Subcutaneous adipose tissue (tissue), 4 donors: ENCODE results near the gene KIDINS220. TPM values are rescaled to one million over a fixed set of nuclear protein-coding genes. Genes with fewer than 3 reads are reported as not detected.

Experiments used
- total RNA-seq, 4 donors: library from RNA; depleted of rRNA; stranded (reverse); fragments of >200 nt; gene quantifications; one replicate each; pipeline ENCODE4 v1.1.0, GENCODE V29; 2016
- TF ChIP-seq, protein P1 (sequence below): fragments of 450-650 bp; IDR thresholded peaks from one replicate; pipeline ENCODE4 v1.5.1; 2016; ENCODE audit warnings: low read depth, mild to moderate bottlenecking, control low read depth, antibody characterized with exemption, moderate library complexity

KIDINS220 gene
- total RNA-seq, 4 donors from 2014 or later, result 83.0 to 107 (median 88.9) TPM

DNA sequence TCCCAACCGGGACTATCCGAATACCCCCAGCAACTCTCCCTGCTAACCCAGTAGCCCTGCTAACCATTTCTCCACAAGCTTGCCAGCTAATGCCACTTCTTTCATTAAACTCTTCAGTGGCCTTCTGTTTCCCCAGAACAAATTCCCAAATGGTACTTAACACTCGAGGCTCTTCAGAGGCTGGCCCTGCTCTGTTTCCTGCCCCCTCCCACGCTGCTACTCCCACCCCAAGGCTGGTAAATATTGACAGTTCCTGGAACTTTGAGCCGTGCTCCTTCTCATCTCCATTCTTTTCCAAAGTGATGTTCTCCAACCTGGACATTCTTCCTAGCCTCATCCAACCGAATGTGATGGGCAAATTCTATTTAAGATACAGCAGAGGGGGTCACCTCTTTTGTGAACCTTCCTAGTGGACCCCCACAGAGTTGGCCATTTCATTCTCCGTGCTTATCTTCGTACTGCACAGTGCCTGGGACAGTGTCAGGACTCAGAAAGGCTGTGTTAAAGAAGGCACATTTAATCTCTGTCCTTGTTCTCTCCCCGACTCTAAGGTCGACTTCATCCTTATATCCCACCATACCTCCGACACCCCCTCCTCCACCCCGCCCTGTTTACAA is 3.2 kb upstream of the KIDINS220 start:
- TF ChIP-seq, protein P1, sequence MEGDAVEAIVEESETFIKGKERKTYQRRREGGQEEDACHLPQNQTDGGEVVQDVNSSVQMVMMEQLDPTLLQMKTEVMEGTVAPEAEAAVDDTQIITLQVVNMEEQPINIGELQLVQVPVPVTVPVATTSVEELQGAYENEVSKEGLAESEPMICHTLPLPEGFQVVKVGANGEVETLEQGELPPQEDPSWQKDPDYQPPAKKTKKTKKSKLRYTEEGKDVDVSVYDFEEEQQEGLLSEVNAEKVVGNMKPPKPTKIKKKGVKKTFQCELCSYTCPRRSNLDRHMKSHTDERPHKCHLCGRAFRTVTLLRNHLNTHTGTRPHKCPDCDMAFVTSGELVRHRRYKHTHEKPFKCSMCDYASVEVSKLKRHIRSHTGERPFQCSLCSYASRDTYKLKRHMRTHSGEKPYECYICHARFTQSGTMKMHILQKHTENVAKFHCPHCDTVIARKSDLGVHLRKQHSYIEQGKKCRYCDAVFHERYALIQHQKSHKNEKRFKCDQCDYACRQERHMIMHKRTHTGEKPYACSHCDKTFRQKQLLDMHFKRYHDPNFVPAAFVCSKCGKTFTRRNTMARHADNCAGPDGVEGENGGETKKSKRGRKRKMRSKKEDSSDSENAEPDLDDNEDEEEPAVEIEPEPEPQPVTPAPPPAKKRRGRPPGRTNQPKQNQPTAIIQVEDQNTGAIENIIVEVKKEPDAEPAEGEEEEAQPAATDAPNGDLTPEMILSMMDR, result no peak

DNA sequence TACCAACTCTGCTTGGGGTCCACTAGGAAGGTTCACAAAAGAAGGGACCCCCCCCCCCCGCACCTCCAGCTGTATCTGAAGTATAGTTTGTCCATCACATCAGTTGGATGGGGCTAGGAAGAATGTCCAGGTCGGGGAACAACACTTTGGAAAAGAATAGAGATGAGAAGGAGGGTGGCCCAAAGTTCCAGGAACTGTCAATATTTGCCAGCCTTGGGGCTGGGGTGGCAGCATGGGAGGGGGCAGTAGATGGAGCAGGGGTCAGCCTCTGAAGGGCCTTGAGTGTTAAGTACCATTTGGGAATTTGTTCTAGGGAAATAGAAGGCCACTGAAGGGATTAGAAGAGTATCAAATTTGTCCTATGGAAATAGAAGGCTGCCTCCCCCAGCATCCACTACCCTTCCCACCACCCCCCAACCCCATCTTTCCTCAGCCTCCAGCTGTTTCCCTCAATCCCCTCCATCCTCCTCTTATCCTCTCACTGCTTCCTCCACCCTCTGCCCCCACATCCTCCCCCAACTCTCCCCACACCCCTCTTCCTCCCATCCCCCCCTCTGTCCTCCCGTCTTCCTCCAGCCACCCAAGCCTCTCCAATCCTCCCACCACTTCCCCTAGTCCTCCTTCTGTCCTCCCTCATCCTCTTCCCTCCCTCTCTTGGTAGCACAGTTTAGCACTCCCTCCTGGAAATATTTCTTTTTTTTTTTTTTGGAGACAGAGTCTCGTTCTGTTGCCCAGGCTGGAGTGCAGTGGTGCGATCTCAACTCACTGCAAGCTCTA is 2.0 kb upstream of the KIDINS220 start:
- TF ChIP-seq, protein P1, result no peak

DNA sequence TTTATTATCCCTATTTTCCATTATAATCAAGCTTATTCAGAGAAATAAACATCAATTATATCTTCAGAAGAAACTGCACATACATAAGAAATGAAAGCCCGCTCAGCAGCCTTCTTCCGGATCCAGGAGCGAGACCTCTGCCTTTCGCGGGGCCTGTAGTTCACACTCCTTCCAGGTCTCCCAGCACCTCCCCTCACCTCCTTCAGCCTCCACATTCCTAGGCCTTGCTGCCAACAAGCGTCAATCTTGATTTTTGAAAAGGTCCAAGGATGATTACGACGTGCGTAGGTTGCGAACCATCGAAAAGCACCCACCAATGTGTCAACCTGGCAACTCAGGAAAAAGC is 355 bp upstream of the KIDINS220 start:
- TF ChIP-seq, protein P1, result no peak

DNA sequence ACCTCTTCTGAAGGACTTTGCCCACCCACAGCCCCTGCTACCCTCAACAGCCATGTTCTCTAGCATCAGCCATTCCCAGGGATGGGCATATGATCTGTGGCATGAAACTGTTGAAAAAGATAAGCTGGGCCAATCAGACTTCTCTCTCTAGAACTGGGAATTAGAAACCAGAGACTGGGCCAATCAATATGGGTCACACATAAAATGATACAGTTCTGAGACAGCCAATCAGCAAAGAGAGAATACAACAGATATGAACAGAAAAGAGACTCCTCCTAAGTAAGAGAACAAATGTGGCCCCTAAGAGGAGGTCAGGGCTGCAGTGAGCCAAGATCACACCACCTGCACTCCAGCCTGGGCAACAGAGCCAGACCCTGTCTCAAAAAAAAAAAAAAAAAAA is 2.1 kb downstream of the KIDINS220 start:
- TF ChIP-seq, protein P1, result no peak

DNA sequence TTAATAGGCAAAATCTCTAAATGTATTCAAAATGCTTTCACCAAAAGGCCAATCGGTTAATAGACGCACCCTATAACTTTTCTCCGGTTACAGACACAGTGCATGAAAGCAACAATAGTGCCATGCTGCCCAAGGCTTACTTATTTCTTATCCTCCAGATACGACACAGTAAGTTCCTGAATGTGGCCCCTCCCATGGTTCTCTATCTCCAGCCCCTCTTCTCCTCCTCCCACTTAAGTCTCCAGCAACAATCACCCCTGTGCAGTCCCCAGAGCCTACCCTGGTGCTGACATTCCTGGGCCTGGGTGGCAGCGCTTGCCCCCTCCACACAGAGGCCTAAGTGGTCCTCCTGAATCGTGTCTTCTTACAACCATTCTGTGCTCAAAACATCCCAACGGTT is 3.6 kb downstream of the KIDINS220 start:
- TF ChIP-seq, protein P1, result no peak

DNA sequence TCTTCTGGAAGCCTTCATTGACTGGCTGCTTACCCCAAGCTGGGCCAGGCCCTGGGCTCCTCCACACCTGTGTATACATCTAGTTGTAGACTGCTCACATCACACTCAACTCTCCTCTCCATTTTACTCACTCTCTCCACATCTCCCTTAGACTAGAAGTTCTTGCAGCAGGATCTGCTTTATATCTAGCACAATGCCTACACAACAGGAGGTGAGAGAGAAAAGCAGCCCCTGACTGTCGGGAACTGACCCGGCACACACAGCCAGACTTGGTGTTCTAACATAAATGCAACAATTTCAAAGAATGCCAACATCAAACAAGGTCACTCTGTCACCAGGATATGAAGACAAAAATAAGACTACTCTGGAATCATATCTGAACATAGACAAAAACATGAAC is 5.9 kb downstream of the KIDINS220 start:
- TF ChIP-seq, protein P1, result no peak

DNA sequence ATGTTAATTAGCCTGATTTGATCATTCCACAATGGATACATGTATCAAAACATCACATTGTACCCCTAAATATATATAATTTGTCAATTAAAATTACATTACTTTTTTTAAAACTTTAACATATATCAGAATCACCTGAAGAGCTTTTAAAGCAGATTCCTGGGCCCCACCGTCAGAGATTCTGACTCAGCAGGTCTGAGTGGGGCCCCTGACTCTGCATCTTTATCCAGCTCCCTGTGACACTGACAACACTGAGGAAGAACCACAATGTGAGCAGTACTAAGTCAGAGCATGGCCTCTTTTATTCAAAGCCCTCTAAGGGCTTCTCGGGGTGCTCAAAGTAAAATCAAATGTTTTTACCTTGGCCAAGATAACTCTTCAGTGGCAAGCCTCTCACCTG is 9.7 kb downstream of the KIDINS220 start:
- TF ChIP-seq, protein P1, result no peak
